Measurements from ENCODE around the gene DPH6.
"Not testable (repeated sequence)": the region's sequence is repeated elsewhere in the genome, so short reads cannot be mapped to it uniquely, and the experiment has no call there.

GRCh38 chr15:35328836-35329235 is 217.1 kb downstream of the DPH6 start:
- not testable (repeated sequence) for TF ChIP-seq PATZ1 (CRISPR knock-in tag; IDR thresholded peaks at IDR 0.05; ENCODE audit: borderline replicate concordance); TCF4 (CRISPR knock-in tag; IDR thresholded peaks at IDR 0.05; ENCODE audit: borderline replicate concordance); ESRRG (CRISPR knock-in tag; IDR thresholded peaks at IDR 0.05); GLIS3 (CRISPR knock-in tag; IDR thresholded peaks at IDR 0.05); PPARA (CRISPR knock-in tag; IDR thresholded peaks at IDR 0.05; ENCODE audit: borderline replicate concordance); ZFP3 (CRISPR knock-in tag; IDR thresholded peaks at IDR 0.05)
